Choroid plexus epithelial cell (primary cell): ENCODE data around the gene SMIM10L2A.

Source experiments
- DNase-seq: peaks from one replicate; pipeline ENCODE4 v3.0.0-alpha.2; 2010; ENCODE audit warnings: low read depth
- H3K4me3 ChIP-seq: 2 replicates; pipeline ENCODE4 v1.5.1; 2011; ENCODE audit warnings: low read depth, mild to moderate bottlenecking, control low read depth, low read length, moderate library complexity
- CTCF ChIP-seq: conservative IDR thresholded peaks from 2 replicates; pipeline ENCODE4 v1.5.1; 2011; ENCODE audit warnings: low read depth, mild to moderate bottlenecking, control low read depth, inconsistent platforms, low read length, moderate library complexity

SMIM10L2A gene

GRCh38 chrX:135476378-135476777 lies 54.6 kb downstream of the SMIM10L2A start:
- H3K4me3 ChIP-seq: no peak overlapping the region
- no peak for DNase-seq
- TF ChIP-seq CTCF: no peak

GRCh38 chrX:135477576-135477975 lies 55.8 kb downstream of the SMIM10L2A start:
- peak; percentile 59 for TF ChIP-seq CTCF
- DNase-seq: peak; percentile 74
- no peak overlapping the region for H3K4me3 ChIP-seq
